Measurements from ENCODE around the gene ZNF776.

The ZNF776 gene

DNA sequence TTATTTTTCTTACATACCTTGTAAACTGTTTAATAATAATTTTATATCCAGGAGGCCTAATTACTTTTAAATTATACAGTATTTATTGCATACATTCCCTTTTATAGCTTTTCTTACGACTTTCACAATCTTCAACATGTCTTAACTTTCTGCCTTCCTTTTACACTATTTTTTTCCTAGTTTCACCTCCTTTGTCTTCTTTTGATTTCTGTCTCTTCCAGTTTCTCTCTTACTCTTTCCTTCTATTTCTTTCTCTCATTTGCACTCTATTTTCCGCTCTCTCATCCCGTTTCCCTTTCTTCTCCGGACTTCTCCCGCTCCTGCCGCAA lies 56.6 kb downstream of the ZNF776 start:
- Mint-ChIP-seq H3K36me3 (peaks cover 30% of the 10 kb centered on the region), H3K4me3 (peak overlapping the region; percentile 69), H3K27ac (peak overlapping the region; percentile 76), H3K27me3 (no peaks in the 10 kb centered on the region), H3K9me3 (no peaks in the 10 kb centered on the region), H3K4me1 (peaks cover 44% of the 10 kb centered on the region)
- ATAC-seq, result no peak

DNA sequence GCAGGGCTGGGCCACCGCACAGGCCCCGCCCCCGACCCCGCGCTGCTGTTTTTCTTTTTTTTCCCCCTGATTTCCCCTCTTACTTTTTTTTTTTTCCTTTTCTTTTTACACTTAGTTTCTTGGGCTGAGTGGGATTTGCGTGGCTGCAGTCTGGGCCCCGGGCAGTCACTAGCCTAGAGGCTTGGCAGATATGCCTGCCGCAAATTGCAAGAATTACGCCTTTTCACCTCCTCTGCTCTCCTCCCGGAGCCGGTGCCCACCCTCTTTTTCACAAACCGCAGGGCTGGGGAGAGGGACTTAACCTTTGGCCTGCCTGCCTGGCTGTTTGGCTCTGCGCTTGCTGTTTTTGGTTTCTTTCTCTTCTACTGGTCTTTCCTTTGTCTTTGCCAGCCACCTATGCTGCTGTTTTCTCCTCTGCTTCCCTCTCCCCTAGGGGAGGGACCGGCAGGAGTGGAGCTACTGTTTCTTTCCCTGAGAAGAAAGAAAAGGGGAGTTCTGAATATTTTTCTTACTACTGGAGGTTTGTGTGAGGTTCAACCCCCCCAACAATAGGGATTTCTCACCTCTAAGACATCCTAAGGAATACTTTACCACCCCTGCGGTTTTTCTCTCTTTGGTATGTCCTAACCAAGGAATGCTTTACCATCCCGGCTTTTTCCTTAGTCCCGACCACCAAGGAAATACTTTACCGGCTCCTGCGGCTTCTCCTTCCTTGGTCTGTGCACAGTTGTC lies 57.1 kb downstream of the ZNF776 start:
- Mint-ChIP-seq H3K4me1 (peaks cover 42% of the 10 kb centered on the region), H3K27ac (peak overlapping the region; percentile 76), H3K36me3 (peaks cover 35% of the 10 kb centered on the region), H3K4me3 (peak overlapping the region; percentile 69), H3K9me3 (no peaks in the 10 kb centered on the region), H3K27me3 (no peaks in the 10 kb centered on the region)
- ATAC-seq, result no peak

DNA sequence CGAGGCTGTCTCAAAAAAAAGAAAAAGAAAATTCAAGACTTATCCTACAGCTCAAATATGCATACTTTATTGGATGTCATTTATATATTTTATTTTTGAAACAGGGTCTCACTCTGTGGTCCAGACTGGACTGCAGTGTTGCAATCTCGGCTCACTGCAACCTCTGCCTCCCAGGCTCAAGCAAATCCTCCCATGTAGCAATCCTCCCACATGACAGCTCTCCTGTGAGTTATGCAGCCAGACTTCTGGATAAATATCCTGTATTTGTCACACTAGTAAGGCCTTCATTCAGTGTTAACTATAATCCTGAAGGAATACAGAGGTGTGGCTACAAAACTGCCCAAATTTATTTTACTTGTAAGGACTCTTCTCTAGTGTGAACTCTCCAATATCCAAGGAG lies 60.9 kb downstream of the ZNF776 start:
- Mint-ChIP-seq H3K36me3 (peaks cover 51% of the 10 kb centered on the region), H3K27ac (no peak overlapping the region), H3K4me3 (no peak overlapping the region), H3K27me3 (no peaks in the 10 kb centered on the region), H3K4me1 (peaks cover 43% of the 10 kb centered on the region), H3K9me3 (no peaks in the 10 kb centered on the region)
- no peak for ATAC-seq
